K562 (cell line): ENCODE data around the gene TNFSF9. TPM values are rescaled to one million over a fixed set of nuclear protein-coding genes. Genes with fewer than 3 reads are reported as not detected.

Experiments used
- BCL6 ChIP-seq: fragments of 250-450 bp; sonication (Bioruptor Pico); IDR thresholded peaks from 2 replicates; pipeline ENCODE4 v1.4.0; 2020
- BCOR ChIP-seq: fragments of 450-650 bp; IDR thresholded peaks from 2 replicates; pipeline ENCODE4 v1.6.1; 2016
- CEBPB ChIP-seq: fragments of 450-650 bp; IDR thresholded peaks from 2 replicates; pipeline ENCODE4 v1.6.1; 2016; ENCODE audit warnings: missing genetic modification characterization, missing compliant biosample characterization
- ETV6 ChIP-seq, 3 experiments: fragments of 150-350 bp in 1 of 3; sonication (generic) in 1 of 3; formaldehyde crosslinking in 1 of 3; IDR thresholded peaks; 2 replicates each; pipeline versions ENCODE4 v1.6.1 to v1.8.0; 2014 to 2022; ENCODE audit warnings: borderline replicate concordance in 2 of 3, low read depth in 2 of 3, antibody characterized with exemption in 1 of 3, low read length in 1 of 3, mild to moderate bottlenecking in 1 of 3, missing genetic modification reagents in 1 of 3
- FOXJ3 ChIP-seq: sonication (generic); formaldehyde crosslinking; IDR thresholded peaks from 2 replicates; pipeline ENCODE4 v1.4.0; 2020; ENCODE audit warnings: mild to moderate bottlenecking, missing genetic modification reagents
- KLF6 ChIP-seq: fragments of 250-450 bp; sonication (Bioruptor Pico); IDR thresholded peaks from 2 replicates; pipeline ENCODE4 v1.4.0; 2020; ENCODE audit warnings: mild to moderate bottlenecking, moderate library complexity, borderline replicate concordance
- MAFG ChIP-seq: fragments of 450-650 bp; conservative IDR thresholded peaks from 2 replicates; pipeline ENCODE4 v1.6.1; 2016; ENCODE audit warnings: missing genetic modification characterization, missing compliant biosample characterization
- NR2C2 ChIP-seq, 2 experiments: fragments of 200-800 bp in 1 of 2; sonication (Bioruptor generic) in 1 of 2; sonication (generic) in 1 of 2; formaldehyde crosslinking in 1 of 2; IDR thresholded peaks; 2 replicates each; pipeline versions ENCODE4 v1.6.1 to v1.8.0; 2016 to 2022; ENCODE audit warnings: mild to moderate bottlenecking in 1 of 2, missing compliant biosample characterization in 1 of 2, missing genetic modification characterization in 1 of 2, missing genetic modification reagents in 1 of 2
- POLR3A ChIP-seq: IDR thresholded peaks from 2 replicates; pipeline ENCODE4 v1.6.1; 2011; ENCODE audit warnings: borderline replicate concordance, mild to moderate bottlenecking, moderate library complexity; ENCODE audit not compliant: insufficient read length, insufficient read depth; ENCODE audit errors: extremely low read depth
- RBFOX2 ChIP-seq: fragments of 200-400 bp; formaldehyde crosslinking; IDR thresholded peaks from 2 replicates; pipeline ENCODE4 v1.6.1; 2017; ENCODE audit warnings: low read depth, mild to moderate bottlenecking, low read length, moderate library complexity
- REST ChIP-seq, 2 experiments: fragments of 450-650 bp; formaldehyde crosslinking in 1 of 2; IDR thresholded peaks; 2 replicates each; pipeline versions ENCODE4 v1.4.0 to v1.6.1; 2014 to 2020; ENCODE audit warnings: mild to moderate bottlenecking in 2 of 2, borderline replicate concordance in 1 of 2, low read depth in 1 of 2
- SREBF1 ChIP-seq: fragments of 150-350 bp; IDR thresholded peaks from 2 replicates; pipeline ENCODE4 v1.6.1; 2014; ENCODE audit warnings: antibody characterized with exemption, low read depth, low read length, borderline replicate concordance
- STAT5B ChIP-seq: fragments of 250-450 bp; sonication (Bioruptor Pico); IDR thresholded peaks from 2 replicates; pipeline ENCODE4 v1.8.0; 2021; ENCODE audit warnings: mild to moderate bottlenecking, inconsistent platforms
- TARDBP ChIP-seq: fragments of 450-650 bp; IDR thresholded peaks from 2 replicates; pipeline ENCODE4 v1.6.1; 2016
- TCF7 ChIP-seq: sonication (generic); IDR thresholded peaks from 2 replicates; pipeline ENCODE4 v1.6.1; 2016; ENCODE audit warnings: antibody characterized with exemption, borderline replicate concordance
- ZFX ChIP-seq: sonication (generic); formaldehyde crosslinking; IDR thresholded peaks from 2 replicates; pipeline ENCODE4 v1.8.0; 2022; ENCODE audit warnings: mild to moderate bottlenecking, missing genetic modification reagents, moderate library complexity
- ZNF445 ChIP-seq: fragments of 250-450 bp; sonication (Bioruptor Pico); IDR thresholded peaks from 2 replicates; pipeline ENCODE4 v1.4.0; 2020; ENCODE audit warnings: low read depth, mild to moderate bottlenecking, moderate library complexity
- ZNF740 ChIP-seq, 3 experiments: fragments of 200-800 bp in 1 of 3; sonication (Bioruptor generic) in 1 of 3; sonication (generic) in 1 of 3; formaldehyde crosslinking in 1 of 3; IDR thresholded peaks; 2 replicates each; pipeline versions ENCODE4 v1.6.1 to v1.8.0; 2016 to 2022; ENCODE audit warnings: mild to moderate bottlenecking in 2 of 3, missing compliant biosample characterization in 2 of 3, missing genetic modification characterization in 2 of 3, missing genetic modification reagents in 1 of 3
- polyA plus RNA-seq, 8 experiments: library from polyadenylated mRNA; depleted of rRNA in 4 of 8; stranded (reverse) in 5 of 8; unstranded in 3 of 8; fragments of >200 nt; fragmentation: Nextera tagmentation in 2 of 8; fragmentation: Illumina TruSeq in 1 of 8; extraction: Ambion mirVana in 2 of 8; extraction: Trizol in 1 of 8; gene quantifications; 2 replicates each; pipeline versions ENCODE4 v1.2.1 to v1.2.3, GENCODE V29; 2011 to 2014; ENCODE audit warnings: inconsistent platforms in 1 of 8, missing spikeins in 1 of 8
- total RNA-seq, 7 experiments: library from RNA; depleted of rRNA in 6 of 7; stranded (reverse); fragments of >200 nt in 6 of 7; fragmentation: Illumina TruSeq in 2 of 7; extraction: Trizol in 2 of 7; gene quantifications; 2 replicates each; pipeline versions ENCODE4 v1.2.1 to v1.2.3, GENCODE V29; 2011 to 2021; ENCODE audit warnings: low replicate concordance in 1 of 7

The TNFSF9 gene
- total and polyA plus RNA-seq, 9 of the 15 experiments (the other 6 are each of a cell fraction or from before 2014, with no cell fraction given), result 1.4 to 17.9 (median 6.5) TPM

GRCh38 chr19:6528544-6529121 lies 2.2 kb upstream of the TNFSF9 start (continued):
- no peak for TF ChIP-seq ETV6 (IDR thresholded peaks at IDR 0.05; ENCODE audit: borderline replicate concordance in 1 of 2, low read depth in 2 of 2, low read length in 1 of 2)
- no peak for TF ChIP-seq ETV6 (CRISPR knock-in tag; IDR thresholded peaks at IDR 0.05; ENCODE audit: borderline replicate concordance)
- no peak for TF ChIP-seq REST (IDR thresholded peaks at IDR 0.05; ENCODE audit: borderline replicate concordance)
- TF ChIP-seq REST (CRISPR knock-in tag; IDR thresholded peaks at IDR 0.05; ENCODE audit: low read depth), result no peak
- TF ChIP-seq CEBPB (tag), result no peak
- no peak for TF ChIP-seq TCF7
- no peak for TF ChIP-seq SREBF1
- TF ChIP-seq TARDBP, result no peak
- 0 out of 2 replicates have a peak, but pooled peaks have one; percentile 22 for TF ChIP-seq ZFX (CRISPR knock-in tag)
- TF ChIP-seq ZNF445 (CRISPR knock-in tag), result no peak
- TF ChIP-seq STAT5B, result no peak
- TF ChIP-seq ZNF740 (CRISPR knock-in tag; IDR thresholded peaks at IDR 0.05), result no peak
- 0 out of 4 replicates have a peak, but pooled peaks of 1 of the 2 experiments have one; percentile 27 for TF ChIP-seq ZNF740 (tag; IDR thresholded peaks at IDR 0.05)
- TF ChIP-seq RBFOX2, result peak; percentile 66
- no peak for TF ChIP-seq NR2C2 (CRISPR knock-in tag; IDR thresholded peaks at IDR 0.05)
- peak; percentile 89 for TF ChIP-seq NR2C2 (tag; IDR thresholded peaks at IDR 0.05)
- TF ChIP-seq POLR3A, result no peak
- TF ChIP-seq BCOR, result no peak
- TF ChIP-seq KLF6 (CRISPR knock-in tag), result no peak
- no peak for TF ChIP-seq FOXJ3 (CRISPR knock-in tag)
- TF ChIP-seq MAFG (tag), result no peak
- no peak for TF ChIP-seq BCL6
